CD4-positive, CD25-positive, alpha-beta regulatory T cell (primary cell): ENCODE data around the gene CNPY4. TPM values are rescaled to one million over a fixed set of nuclear protein-coding genes. Genes with fewer than 3 reads are reported as not detected.

Experiments used
- ATAC-seq, 2 donors: fragments of 150-1000 bp; cut with Tn5 transposase; one replicate each; pipeline ENCODE4 v1.10.0; 2021; ENCODE audit warnings: low read depth in 2 of 2, moderate number of reproducible peaks in 2 of 2, moderate library complexity in 1 of 2
- DNase-seq, 3 donors: peaks; one replicate each; pipeline versions ENCODE4 v3.0.0 to v3.0.0-alpha.2; 2012 to 2022; ENCODE audit warnings: mixed read lengths in 1 of 3
- H3K27ac ChIP-seq: one replicate; pipeline ENCODE4 v1.7.0; 2013; ENCODE audit warnings: mild to moderate bottlenecking, low read length; ENCODE audit not compliant: insufficient read depth, poor library complexity, severe bottlenecking
- H3K27me3 ChIP-seq: one replicate; pipeline ENCODE4 v1.7.0; 2013; ENCODE audit warnings: low read length; ENCODE audit not compliant: control insufficient read depth, insufficient read depth
- H3K36me3 ChIP-seq: one replicate; pipeline ENCODE4 v1.7.0; 2013; ENCODE audit warnings: mild to moderate bottlenecking, low read length, moderate library complexity; ENCODE audit not compliant: control insufficient read depth, insufficient read depth
- H3K4me1 ChIP-seq: 2 replicates; pipeline ENCODE4 v1.7.0; 2013; ENCODE audit warnings: mild to moderate bottlenecking, low read length; ENCODE audit not compliant: insufficient read depth, control insufficient read depth, poor library complexity, severe bottlenecking
- H3K4me3 ChIP-seq: one replicate; pipeline ENCODE4 v1.7.0; 2013; ENCODE audit warnings: low read depth, mild to moderate bottlenecking, low read length, moderate library complexity
- H3K9me3 ChIP-seq, 2 experiments: 1 replicate in 1 of 2; 2 replicates in 1 of 2; pipeline ENCODE4 v1.7.0; 2013; ENCODE audit warnings: low read length in 2 of 2, mild to moderate bottlenecking in 1 of 2, moderate library complexity in 1 of 2; ENCODE audit not compliant: control insufficient read depth in 2 of 2
- H3K27ac Mint-ChIP-seq, 3 donors: one replicate each; pipeline ENCODE4 v1.8.0; 2020 to 2022; ENCODE audit warnings: mild to moderate bottlenecking in 3 of 3, mixed read lengths in 3 of 3, moderate library complexity in 2 of 3
- H3K27me3 Mint-ChIP-seq: one replicate; pipeline ENCODE4 v1.8.0; 2022; ENCODE audit warnings: mild to moderate bottlenecking, mixed read lengths
- H3K36me3 Mint-ChIP-seq: one replicate; pipeline ENCODE4 v1.8.0; 2020; ENCODE audit warnings: mixed read lengths
- H3K4me1 Mint-ChIP-seq, 4 donors: one replicate each; pipeline ENCODE4 v1.8.0; 2020 to 2022; ENCODE audit warnings: mixed read lengths in 4 of 4, mild to moderate bottlenecking in 1 of 4
- H3K4me3 Mint-ChIP-seq, 4 donors: one replicate each; pipeline ENCODE4 v1.8.0; 2020 to 2022; ENCODE audit warnings: mild to moderate bottlenecking in 4 of 4, mixed read lengths in 4 of 4, moderate library complexity in 3 of 4
- H3K9me3 Mint-ChIP-seq, 7 donors: one replicate each; pipeline ENCODE4 v1.8.0; 2020 to 2022; ENCODE audit warnings: mixed read lengths in 7 of 7, mild to moderate bottlenecking in 3 of 7, moderate library complexity in 2 of 7
- polyA plus RNA-seq, 4 donors: library from polyadenylated mRNA; unstranded; fragments of 300-500 nt; fragmentation: Illumina TruSeq; gene quantifications; one replicate each; pipeline ENCODE4 v1.2.3, GENCODE V29; 2021
- total RNA-seq: library from RNA; stranded (reverse); gene quantifications from one replicate; pipeline ENCODE4 v1.2.3, GENCODE V29; 2022

The CNPY4 gene
- total and polyA plus RNA-seq, 5 donors from 2014 or later, result 14.1 to 20.7 (median 19.8) TPM

- H3K4me3 Mint-ChIP-seq, result peak within 1 kb of the TSS; percentile 89 to 95 (median 94)
- H3K36me3 Mint-ChIP-seq, result peaks cover 38% of the 10 kb centered on the region
- no peaks in the 10 kb centered on the region for H3K9me3 Mint-ChIP-seq
- Histone ChIP-seq H3K4me1 (peaks cover 17% of the 10 kb centered on the region), H3K27ac (peak within 1 kb of the TSS; percentile 86), H3K9me3 (no peaks in the 10 kb centered on the region), H3K27me3 (no peaks in the 10 kb centered on the region), H3K36me3 (peaks cover 32% of the 10 kb centered on the region), H3K4me3 (peak within 1 kb of the TSS; percentile 84)
- H3K4me1 Mint-ChIP-seq, result peaks cover 0 to 35% (median 15%) of the 10 kb centered on the region in 4 donors
- peak; percentile 76 to 80 for ATAC-seq
- H3K27ac Mint-ChIP-seq, result peak within 1 kb of the TSS; percentile 54 to 94 (median 93)
- DNase-seq, result peak; percentile 81 to 86 (median 85)
- peaks cover 14% of the 10 kb centered on the region for H3K27me3 Mint-ChIP-seq
Observed at GRCh38 chr7:100088621-100089457, 30.6 kb upstream of the CNPY4 start, which contains the start of gene COPS6. Gene COPS6, plus strand, starts transcription at chr7:100088969. Its CDS starts 22 bp downstream, at chr7:100088991.

GRCh38 chr7:100089458-100090196 lies 29.8 kb upstream of the CNPY4 start:
- Mint-ChIP-seq H3K4me1 (peaks cover 0 to 36% (median 14%) of the 10 kb centered on the region in 4 donors), H3K27ac (peak overlapping the region; percentile 54 to 94 (median 93)), H3K36me3 (peaks cover 39% of the 10 kb centered on the region), H3K9me3 (no peaks in the 10 kb centered on the region), H3K4me3 (peak overlapping the region; percentile 89 to 95 (median 94)), H3K27me3 (peaks cover 14% of the 10 kb centered on the region)
- H3K4me3 ChIP-seq, result peak overlapping the region; percentile 84
- no peak for DNase-seq
- peaks cover 17% of the 10 kb centered on the region for H3K4me1 ChIP-seq
- H3K27me3 ChIP-seq, result no peaks in the 10 kb centered on the region
- ATAC-seq, result no peak
- H3K9me3 ChIP-seq, result no peaks in the 10 kb centered on the region
- H3K27ac ChIP-seq, result peak overlapping the region; percentile 86
- H3K36me3 ChIP-seq, result peaks cover 39% of the 10 kb centered on the region

GRCh38 chr7:100090527-100091410 lies 28.7 kb upstream of the CNPY4 start:
- no peak for ATAC-seq
- Histone ChIP-seq H3K27me3 (no peaks in the 10 kb centered on the region), H3K27ac (no peak overlapping the region), H3K4me3 (no peak overlapping the region), H3K9me3 (no peaks in the 10 kb centered on the region), H3K36me3 (peaks cover 50% of the 10 kb centered on the region), H3K4me1 (peaks cover 17% of the 10 kb centered on the region)
- H3K9me3 Mint-ChIP-seq, result no peaks in the 10 kb centered on the region
- peaks cover 0 to 42% (median 12%) of the 10 kb centered on the region in 4 donors for H3K4me1 Mint-ChIP-seq
- peak overlapping the region; percentile 89 to 95 (median 94) for H3K4me3 Mint-ChIP-seq
- H3K36me3 Mint-ChIP-seq, result peaks cover 47% of the 10 kb centered on the region
- peaks cover 10% of the 10 kb centered on the region for H3K27me3 Mint-ChIP-seq
- no peak for DNase-seq
- H3K27ac Mint-ChIP-seq, result peak overlapping the region in 1 of 3 donors; percentile 56

- peaks cover 58% of the 10 kb centered on the region for H3K36me3 ChIP-seq
- peaks cover 17% of the 10 kb centered on the region for H3K4me1 ChIP-seq
- Mint-ChIP-seq H3K27me3 (peaks cover 10% of the 10 kb centered on the region), H3K4me1 (peaks cover 0 to 44% (median 12%) of the 10 kb centered on the region in 4 donors), H3K36me3 (peaks cover 52% of the 10 kb centered on the region), H3K4me3 (peak overlapping the region; percentile 26 to 95 (median 48)), H3K9me3 (no peaks in the 10 kb centered on the region), H3K27ac (peak overlapping the region in 2 of 3 donors; percentile 44 to 69)
- no peaks in the 10 kb centered on the region for H3K9me3 ChIP-seq
- no peak overlapping the region for H3K27ac ChIP-seq
- peak in 1 of 3 donors; percentile 13 for DNase-seq
- no peak for ATAC-seq
- H3K27me3 ChIP-seq, result no peaks in the 10 kb centered on the region
- H3K4me3 ChIP-seq, result no peak overlapping the region
Observed at GRCh38 chr7:100091411-100092181, 27.8 kb upstream of the CNPY4 start.

- Mint-ChIP-seq H3K4me1 (peaks cover 0 to 49% (median 14%) of the 10 kb centered on the region in 4 donors), H3K36me3 (peaks cover 63% of the 10 kb centered on the region), H3K27me3 (peaks cover 5% of the 10 kb centered on the region), H3K4me3 (peak overlapping the region in 1 of 4 donors; percentile 66), H3K9me3 (no peaks in the 10 kb centered on the region), H3K27ac (no peak overlapping the region)
- H3K4me1 ChIP-seq, result peaks cover 15% of the 10 kb centered on the region
- ATAC-seq (no peak), DNase-seq (no peak)
- no peak overlapping the region for H3K27ac ChIP-seq
- no peak overlapping the region for H3K4me3 ChIP-seq
- H3K27me3 ChIP-seq, result no peaks in the 10 kb centered on the region
- peaks cover 72% of the 10 kb centered on the region for H3K36me3 ChIP-seq
- H3K9me3 ChIP-seq, result no peaks in the 10 kb centered on the region
Observed at GRCh38 chr7:100093054-100093453, 26.4 kb upstream of the CNPY4 start.

GRCh38 chr7:100093498-100093897 lies 25.9 kb upstream of the CNPY4 start:
- DNase-seq (no peak), ATAC-seq (no peak)
- H3K4me3 ChIP-seq, result no peak overlapping the region
- no peak overlapping the region for H3K27ac ChIP-seq
- peaks cover 76% of the 10 kb centered on the region for H3K36me3 ChIP-seq
- peaks cover 0 to 49% (median 15%) of the 10 kb centered on the region in 4 donors for H3K4me1 Mint-ChIP-seq
- peaks cover 5% of the 10 kb centered on the region for H3K27me3 Mint-ChIP-seq
- H3K9me3 ChIP-seq, result no peaks in the 10 kb centered on the region
- H3K36me3 Mint-ChIP-seq, result peaks cover 68% of the 10 kb centered on the region
- H3K4me3 Mint-ChIP-seq, result peak overlapping the region in 2 of 4 donors; percentile 27 to 66
- no peaks in the 10 kb centered on the region for H3K27me3 ChIP-seq
- H3K4me1 ChIP-seq, result peaks cover 10% of the 10 kb centered on the region
- H3K27ac Mint-ChIP-seq, result no peak overlapping the region
- no peaks in the 10 kb centered on the region for H3K9me3 Mint-ChIP-seq
